Measurements from ENCODE around the gene SETD2. TPM values are rescaled to one million over a fixed set of nuclear protein-coding genes. Genes with fewer than 3 reads are reported as not detected.
"Not testable (repeated sequence)": the region's sequence is repeated elsewhere in the genome, so short reads cannot be mapped to it uniquely, and the experiment has no call there.

Gene SETD2
- total and polyA plus RNA-seq, 4 donors = 7.6 to 37.6 (median 19.0) TPM

- not testable (repeated sequence) for H3K27ac ChIP-seq (ENCODE audit: low read depth in 1 of 2, low read length in 2 of 2); DNase-seq (ENCODE audit: low spot score); H3K9ac ChIP-seq (ENCODE audit: low read depth in 1 of 2, low read length in 2 of 2); H3K27me3 ChIP-seq (ENCODE audit: control insufficient read depth in 4 of 4, insufficient read depth in 4 of 4, low read length in 3 of 4); H3K9me3 ChIP-seq (ENCODE audit: control insufficient read depth in 4 of 4, low read length in 3 of 4); H3K36me3 ChIP-seq (ENCODE audit: control insufficient read depth in 4 of 4, insufficient read depth in 3 of 4, low read depth in 1 of 4, low read length in 3 of 4); H3K4me3 ChIP-seq (ENCODE audit: low read depth in 1 of 3, low read length in 3 of 3)
- peaks cover 6 to 25% (median 13%) of the 10 kb centered on the region in 4 donors for H3K4me1 ChIP-seq (ENCODE audit: control insufficient read depth in 4 of 4, insufficient read depth in 4 of 4, low read length in 3 of 4)
- WGBS = 53% methylated on average over 3 of the region's 3 CpGs
- TF ChIP-seq SP1 (IDR thresholded peaks at IDR 0.05) (peak; percentile 42), HNF4A (conservative IDR thresholded peaks at IDR 0.05) (peak; percentile 26 to 41), RXRA (IDR thresholded peaks at IDR 0.05) (peak; percentile 22 to 36)
These were observed 22.9 kb downstream of the SETD2 start for GRCh38 chr3:47140973-47141461.

DNA sequence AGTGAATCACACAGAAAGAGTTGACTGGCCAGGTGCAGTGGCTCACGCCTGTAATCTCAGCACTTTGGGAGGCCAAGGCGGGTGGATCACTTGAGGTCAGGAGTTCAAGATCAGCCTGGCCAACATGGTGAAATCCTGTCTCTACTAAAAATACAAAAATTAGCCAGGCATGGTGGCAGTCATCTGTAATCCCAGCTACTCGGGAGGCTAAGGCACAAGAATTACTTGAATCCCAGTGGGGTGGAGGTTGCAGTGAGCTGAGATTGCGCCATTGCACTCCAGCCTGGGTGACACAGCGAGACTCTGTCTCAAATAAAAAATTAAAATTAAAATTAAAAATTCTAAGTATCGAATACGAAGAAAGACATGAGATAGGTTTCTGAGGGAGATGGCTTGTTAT, 23.4 kb downstream of the SETD2 start:
- not testable (repeated sequence) for H3K36me3 ChIP-seq (ENCODE audit: control insufficient read depth in 4 of 4, insufficient read depth in 3 of 4, low read depth in 1 of 4, low read length in 3 of 4); H3K27me3 ChIP-seq (ENCODE audit: control insufficient read depth in 4 of 4, insufficient read depth in 4 of 4, low read length in 3 of 4); H3K4me3 ChIP-seq (ENCODE audit: low read depth in 1 of 3, low read length in 3 of 3); H3K9me3 ChIP-seq (ENCODE audit: control insufficient read depth in 4 of 4, low read length in 3 of 4); H3K27ac ChIP-seq (ENCODE audit: low read depth in 1 of 2, low read length in 2 of 2); H3K9ac ChIP-seq (ENCODE audit: low read depth in 1 of 2, low read length in 2 of 2); DNase-seq (ENCODE audit: low spot score)
- 77% methylated on average over 7 of the region's 7 CpGs for whole genome bisulfite sequencing
- H3K4me1 ChIP-seq (ENCODE audit: control insufficient read depth in 4 of 4, insufficient read depth in 4 of 4, low read length in 3 of 4) = peaks cover 6 to 25% (median 12%) of the 10 kb centered on the region in 4 donors

DNA sequence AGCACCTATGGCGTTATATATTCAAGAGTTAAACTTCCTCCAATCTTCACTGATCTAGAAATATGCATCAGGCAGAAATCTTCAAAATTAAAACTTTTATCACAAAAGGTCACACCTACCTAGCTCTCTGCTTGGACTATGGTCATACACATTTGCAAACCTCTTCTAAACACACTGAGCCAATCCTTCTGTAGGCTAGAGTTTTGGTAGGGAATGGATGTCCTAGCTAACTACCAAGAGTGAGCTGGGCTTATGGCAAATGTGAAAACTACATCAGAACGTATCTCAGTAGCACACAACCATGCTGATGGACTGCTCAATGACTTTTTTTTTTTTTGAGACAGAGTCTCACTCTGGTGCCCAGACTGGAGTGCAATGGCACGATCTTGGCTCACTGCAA, 29.6 kb downstream of the SETD2 start:
- 74% methylated on average over 3 of the region's 3 CpGs for WGBS

GRCh38 chr3:47133641-47134040, 30.3 kb downstream of the SETD2 start:
- WGBS = 87% methylated on average over 3 of the region's 3 CpGs
- Histone ChIP-seq H3K36me3 (ENCODE audit: control insufficient read depth in 4 of 4, insufficient read depth in 3 of 4, low read depth in 1 of 4, low read length in 3 of 4) (no peaks in the 10 kb centered on the region), H3K4me3 (ENCODE audit: low read depth in 1 of 3, low read length in 3 of 3) (no peak overlapping the region), H3K27ac (ENCODE audit: low read depth in 1 of 2, low read length in 2 of 2) (no peak overlapping the region), H3K9me3 (ENCODE audit: control insufficient read depth in 4 of 4, low read length in 3 of 4) (no peaks in the 10 kb centered on the region), H3K27me3 (ENCODE audit: control insufficient read depth in 4 of 4, insufficient read depth in 4 of 4, low read length in 3 of 4) (no peaks in the 10 kb centered on the region), H3K9ac (ENCODE audit: low read depth in 1 of 2, low read length in 2 of 2) (no peak overlapping the region), H3K4me1 (ENCODE audit: control insufficient read depth in 4 of 4, insufficient read depth in 4 of 4, low read length in 3 of 4) (peaks cover 2 to 18% (median 8%) of the 10 kb centered on the region in 4 donors)
- DNase-seq (ENCODE audit: low spot score) = no peak
- no peak for TF ChIP-seq RAD21 (IDR thresholded peaks at IDR 0.05)
- TF ChIP-seq YY1 (IDR thresholded peaks at IDR 0.05) = no peak
- TF ChIP-seq RXRA (IDR thresholded peaks at IDR 0.05) = no peak
- TF ChIP-seq HNF4G (IDR thresholded peaks at IDR 0.05) = no peak
- no peak for TF ChIP-seq TAF1 (conservative IDR thresholded peaks at IDR 0.05)
- no peak for TF ChIP-seq FOXA2 (IDR thresholded peaks at IDR 0.05)
- TF ChIP-seq, protein P1, sequence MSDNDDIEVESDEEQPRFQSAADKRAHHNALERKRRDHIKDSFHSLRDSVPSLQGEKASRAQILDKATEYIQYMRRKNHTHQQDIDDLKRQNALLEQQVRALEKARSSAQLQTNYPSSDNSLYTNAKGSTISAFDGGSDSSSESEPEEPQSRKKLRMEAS (IDR thresholded peaks at IDR 0.05) = no peak
- TF ChIP-seq, protein P2, sequence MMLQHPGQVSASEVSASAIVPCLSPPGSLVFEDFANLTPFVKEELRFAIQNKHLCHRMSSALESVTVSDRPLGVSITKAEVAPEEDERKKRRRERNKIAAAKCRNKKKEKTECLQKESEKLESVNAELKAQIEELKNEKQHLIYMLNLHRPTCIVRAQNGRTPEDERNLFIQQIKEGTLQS (IDR thresholded peaks at IDR 0.05) = no peak
- no peak for TF ChIP-seq SP1 (IDR thresholded peaks at IDR 0.05)
- no peak for TF ChIP-seq HNF4A (conservative IDR thresholded peaks at IDR 0.05)
- TF ChIP-seq, protein P3, sequence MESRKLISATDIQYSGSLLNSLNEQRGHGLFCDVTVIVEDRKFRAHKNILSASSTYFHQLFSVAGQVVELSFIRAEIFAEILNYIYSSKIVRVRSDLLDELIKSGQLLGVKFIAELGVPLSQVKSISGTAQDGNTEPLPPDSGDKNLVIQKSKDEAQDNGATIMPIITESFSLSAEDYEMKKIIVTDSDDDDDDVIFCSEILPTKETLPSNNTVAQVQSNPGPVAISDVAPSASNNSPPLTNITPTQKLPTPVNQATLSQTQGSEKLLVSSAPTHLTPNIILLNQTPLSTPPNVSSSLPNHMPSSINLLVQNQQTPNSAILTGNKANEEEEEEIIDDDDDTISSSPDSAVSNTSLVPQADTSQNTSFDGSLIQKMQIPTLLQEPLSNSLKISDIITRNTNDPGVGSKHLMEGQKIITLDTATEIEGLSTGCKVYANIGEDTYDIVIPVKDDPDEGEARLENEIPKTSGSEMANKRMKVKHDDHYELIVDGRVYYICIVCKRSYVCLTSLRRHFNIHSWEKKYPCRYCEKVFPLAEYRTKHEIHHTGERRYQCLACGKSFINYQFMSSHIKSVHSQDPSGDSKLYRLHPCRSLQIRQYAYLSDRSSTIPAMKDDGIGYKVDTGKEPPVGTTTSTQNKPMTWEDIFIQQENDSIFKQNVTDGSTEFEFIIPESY (IDR thresholded peaks at IDR 0.05) = no peak
- TF ChIP-seq, protein P4, sequence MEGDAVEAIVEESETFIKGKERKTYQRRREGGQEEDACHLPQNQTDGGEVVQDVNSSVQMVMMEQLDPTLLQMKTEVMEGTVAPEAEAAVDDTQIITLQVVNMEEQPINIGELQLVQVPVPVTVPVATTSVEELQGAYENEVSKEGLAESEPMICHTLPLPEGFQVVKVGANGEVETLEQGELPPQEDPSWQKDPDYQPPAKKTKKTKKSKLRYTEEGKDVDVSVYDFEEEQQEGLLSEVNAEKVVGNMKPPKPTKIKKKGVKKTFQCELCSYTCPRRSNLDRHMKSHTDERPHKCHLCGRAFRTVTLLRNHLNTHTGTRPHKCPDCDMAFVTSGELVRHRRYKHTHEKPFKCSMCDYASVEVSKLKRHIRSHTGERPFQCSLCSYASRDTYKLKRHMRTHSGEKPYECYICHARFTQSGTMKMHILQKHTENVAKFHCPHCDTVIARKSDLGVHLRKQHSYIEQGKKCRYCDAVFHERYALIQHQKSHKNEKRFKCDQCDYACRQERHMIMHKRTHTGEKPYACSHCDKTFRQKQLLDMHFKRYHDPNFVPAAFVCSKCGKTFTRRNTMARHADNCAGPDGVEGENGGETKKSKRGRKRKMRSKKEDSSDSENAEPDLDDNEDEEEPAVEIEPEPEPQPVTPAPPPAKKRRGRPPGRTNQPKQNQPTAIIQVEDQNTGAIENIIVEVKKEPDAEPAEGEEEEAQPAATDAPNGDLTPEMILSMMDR (IDR thresholded peaks at IDR 0.05; ENCODE audit: low read depth, low read length, missing input control) = no peak
- no peak for TF ChIP-seq GABPA (IDR thresholded peaks at IDR 0.05 in 1 of 2, conservative IDR thresholded peaks at IDR 0.05 in 1 of 2)

More for the DNA sequence above, 29.6 kb downstream of the SETD2 start:
- no peak for TF ChIP-seq RAD21 (IDR thresholded peaks at IDR 0.05)
- TF ChIP-seq, protein P4 (IDR thresholded peaks at IDR 0.05; ENCODE audit: low read depth, low read length, missing input control) = no peak
- no peak for TF ChIP-seq YY1 (IDR thresholded peaks at IDR 0.05)
- no peak for TF ChIP-seq NR2F2 (IDR thresholded peaks at IDR 0.05)
- TF ChIP-seq HNF4A (conservative IDR thresholded peaks at IDR 0.05) = peak in 1 of 2 donors; percentile 6
- TF ChIP-seq RXRA (IDR thresholded peaks at IDR 0.05) = no peak
- TF ChIP-seq, protein P1 (IDR thresholded peaks at IDR 0.05) = no peak
- no peak for DNase-seq (ENCODE audit: low spot score)
- Histone ChIP-seq H3K27ac (ENCODE audit: low read depth in 1 of 2, low read length in 2 of 2) (no peak overlapping the region), H3K27me3 (ENCODE audit: control insufficient read depth in 4 of 4, insufficient read depth in 4 of 4, low read length in 3 of 4) (no peaks in the 10 kb centered on the region), H3K9ac (ENCODE audit: low read depth in 1 of 2, low read length in 2 of 2) (no peak overlapping the region), H3K36me3 (ENCODE audit: control insufficient read depth in 4 of 4, insufficient read depth in 3 of 4, low read depth in 1 of 4, low read length in 3 of 4) (no peaks in the 10 kb centered on the region), H3K4me3 (ENCODE audit: low read depth in 1 of 3, low read length in 3 of 3) (no peak overlapping the region), H3K4me1 (ENCODE audit: control insufficient read depth in 4 of 4, insufficient read depth in 4 of 4, low read length in 3 of 4) (peaks cover under 1 to 11% (median 7%) of the 10 kb centered on the region in 4 donors), H3K9me3 (ENCODE audit: control insufficient read depth in 4 of 4, low read length in 3 of 4) (no peaks in the 10 kb centered on the region)
